Glutamatergic neuron (in vitro differentiated cells): ENCODE results near the gene SLC12A8. TPM values are rescaled to one million over a fixed set of nuclear protein-coding genes. Genes with fewer than 3 reads are reported as not detected.

Experiments
- DNase-seq: peaks from one replicate; pipeline ENCODE4 v3.0.0; 2022
- H3K27ac Mint-ChIP-seq: one replicate; pipeline ENCODE4 v1.8.0; 2020; ENCODE audit warnings: mild to moderate bottlenecking, mixed read lengths, inconsistent platforms; ENCODE audit not compliant: unreplicated experiment
- H3K27me3 Mint-ChIP-seq: one replicate; pipeline ENCODE4 v1.8.0; 2020; ENCODE audit warnings: mild to moderate bottlenecking, moderate library complexity, mixed read lengths, inconsistent platforms; ENCODE audit not compliant: unreplicated experiment
- H3K36me3 Mint-ChIP-seq: one replicate; pipeline ENCODE4 v1.8.0; 2020; ENCODE audit warnings: mild to moderate bottlenecking, mixed read lengths, inconsistent platforms; ENCODE audit not compliant: unreplicated experiment
- H3K4me1 Mint-ChIP-seq: one replicate; pipeline ENCODE4 v1.8.0; 2020; ENCODE audit warnings: mild to moderate bottlenecking, low read depth, mixed read lengths, inconsistent platforms; ENCODE audit not compliant: unreplicated experiment
- H3K4me3 Mint-ChIP-seq: one replicate; pipeline ENCODE4 v1.8.0; 2020; ENCODE audit warnings: mild to moderate bottlenecking, mixed read lengths, inconsistent platforms; ENCODE audit not compliant: unreplicated experiment
- H3K9me3 Mint-ChIP-seq: one replicate; pipeline ENCODE4 v1.8.0; 2020; ENCODE audit warnings: mild to moderate bottlenecking, moderate library complexity, mixed read lengths, inconsistent platforms; ENCODE audit not compliant: unreplicated experiment
- total RNA-seq: library from RNA; stranded (reverse); fragmentation: NEBNext Ultra II Directional; extraction: Animal tissue kit (Norgen Biotek cat#: 25700); gene quantifications from one replicate; pipeline ENCODE4 v1.2.1, GENCODE V29; 2021; ENCODE audit not compliant: unreplicated experiment
- TF ChIP-seq, protein P1 (sequence below): fragments of 200-600 bp; sonication (generic); IDR thresholded peaks from one replicate; pipeline ENCODE4 v1.5.0; 2021; ENCODE audit not compliant: partially characterized antibody, unreplicated experiment

The SLC12A8 gene
- total RNA-seq, 1 donor from 2014 or later, result 2.4 TPM

DNA sequence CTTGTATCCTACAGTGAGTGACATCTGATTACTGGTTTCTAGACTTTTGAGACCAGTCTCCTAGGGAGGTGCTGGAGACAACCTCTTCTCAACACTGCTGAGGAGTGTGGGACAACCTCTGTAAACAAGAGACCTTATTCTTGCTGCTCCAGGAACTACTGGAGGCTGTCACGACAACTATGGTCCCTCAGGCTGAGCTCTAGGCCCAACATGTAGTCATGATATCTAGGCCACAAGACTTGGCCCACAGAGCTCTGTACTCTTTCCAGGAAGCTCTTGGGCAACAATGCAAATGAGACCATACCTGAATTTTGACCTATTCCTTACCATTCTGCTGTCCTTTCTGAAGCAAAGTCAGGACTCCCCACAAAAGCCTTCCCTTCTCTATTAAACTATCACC, 132.5 kb downstream of the SLC12A8 start:
- Mint-ChIP-seq H3K4me3 (no peak overlapping the region), H3K27me3 (no peaks in the 10 kb centered on the region), H3K9me3 (peaks cover 1% of the 10 kb centered on the region), H3K36me3 (no peaks in the 10 kb centered on the region), H3K4me1 (peaks cover 4% of the 10 kb centered on the region), H3K27ac (no peak overlapping the region)
- no peak for DNase-seq
- TF ChIP-seq, protein P1, sequence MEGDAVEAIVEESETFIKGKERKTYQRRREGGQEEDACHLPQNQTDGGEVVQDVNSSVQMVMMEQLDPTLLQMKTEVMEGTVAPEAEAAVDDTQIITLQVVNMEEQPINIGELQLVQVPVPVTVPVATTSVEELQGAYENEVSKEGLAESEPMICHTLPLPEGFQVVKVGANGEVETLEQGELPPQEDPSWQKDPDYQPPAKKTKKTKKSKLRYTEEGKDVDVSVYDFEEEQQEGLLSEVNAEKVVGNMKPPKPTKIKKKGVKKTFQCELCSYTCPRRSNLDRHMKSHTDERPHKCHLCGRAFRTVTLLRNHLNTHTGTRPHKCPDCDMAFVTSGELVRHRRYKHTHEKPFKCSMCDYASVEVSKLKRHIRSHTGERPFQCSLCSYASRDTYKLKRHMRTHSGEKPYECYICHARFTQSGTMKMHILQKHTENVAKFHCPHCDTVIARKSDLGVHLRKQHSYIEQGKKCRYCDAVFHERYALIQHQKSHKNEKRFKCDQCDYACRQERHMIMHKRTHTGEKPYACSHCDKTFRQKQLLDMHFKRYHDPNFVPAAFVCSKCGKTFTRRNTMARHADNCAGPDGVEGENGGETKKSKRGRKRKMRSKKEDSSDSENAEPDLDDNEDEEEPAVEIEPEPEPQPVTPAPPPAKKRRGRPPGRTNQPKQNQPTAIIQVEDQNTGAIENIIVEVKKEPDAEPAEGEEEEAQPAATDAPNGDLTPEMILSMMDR, result no peak

DNA sequence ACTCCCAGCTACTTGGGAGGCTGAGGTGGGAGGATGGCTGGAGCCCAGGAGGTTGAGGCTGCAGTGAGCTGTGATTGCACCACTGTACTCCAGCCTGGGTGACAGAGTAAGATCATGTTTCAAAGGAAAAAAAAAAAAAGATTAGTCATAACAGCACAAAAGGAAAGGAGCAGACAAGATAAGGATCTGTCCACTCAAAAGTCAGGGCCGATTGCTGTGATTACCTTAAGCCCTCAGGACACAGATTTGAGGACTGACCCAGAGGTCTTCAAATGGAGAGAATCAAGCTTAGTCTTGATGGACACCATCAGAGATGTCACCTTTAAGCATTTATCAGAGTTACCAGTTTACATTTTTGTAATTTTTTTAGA, 132.9 kb downstream of the SLC12A8 start:
- H3K9me3 Mint-ChIP-seq, result peaks cover 1% of the 10 kb centered on the region
- DNase-seq, result no peak
- H3K4me3 Mint-ChIP-seq, result no peak overlapping the region
- no peak overlapping the region for H3K27ac Mint-ChIP-seq
- H3K36me3 Mint-ChIP-seq, result no peaks in the 10 kb centered on the region
- no peaks in the 10 kb centered on the region for H3K27me3 Mint-ChIP-seq
- H3K4me1 Mint-ChIP-seq, result peaks cover 4% of the 10 kb centered on the region
- TF ChIP-seq, protein P1, result no peak

DNA sequence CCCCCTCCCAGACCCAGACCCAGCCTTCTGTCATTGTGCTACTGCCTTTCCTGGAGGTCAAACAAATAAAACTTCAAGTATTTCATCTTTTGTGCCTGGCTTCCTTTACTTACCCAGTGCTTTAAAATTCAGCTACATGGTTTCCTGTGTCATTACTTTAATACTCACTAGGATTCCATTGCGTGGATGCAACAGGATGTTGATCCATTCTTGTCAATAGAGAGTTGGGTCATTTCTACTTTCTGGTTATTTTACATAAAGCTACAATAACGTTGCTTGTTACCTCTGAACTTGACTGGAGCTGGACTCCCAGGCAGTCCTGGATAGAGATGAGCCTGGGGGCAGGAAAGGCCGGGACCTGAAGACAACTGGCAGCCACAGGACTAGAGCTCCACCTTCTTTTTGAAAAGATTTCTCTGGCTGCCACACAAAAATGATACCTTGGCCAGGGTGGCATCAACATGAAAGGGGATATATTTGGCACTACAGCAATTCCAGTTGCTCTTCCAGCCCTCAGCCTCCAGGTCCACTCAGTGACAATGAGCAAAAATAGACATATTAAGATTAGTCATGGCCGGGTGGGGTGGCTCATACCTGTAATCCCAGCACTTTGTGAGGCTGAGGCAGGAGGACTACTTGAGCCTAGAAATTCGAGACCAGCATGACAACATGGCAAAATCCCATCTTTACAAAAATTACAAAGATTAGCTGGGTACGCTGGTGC, 133.4 kb downstream of the SLC12A8 start:
- DNase-seq, result no peak
- Mint-ChIP-seq H3K36me3 (no peaks in the 10 kb centered on the region), H3K27me3 (no peaks in the 10 kb centered on the region), H3K4me1 (peaks cover 4% of the 10 kb centered on the region), H3K9me3 (peaks cover 1% of the 10 kb centered on the region), H3K4me3 (no peak overlapping the region), H3K27ac (no peak overlapping the region)
- TF ChIP-seq, protein P1, result no peak

DNA sequence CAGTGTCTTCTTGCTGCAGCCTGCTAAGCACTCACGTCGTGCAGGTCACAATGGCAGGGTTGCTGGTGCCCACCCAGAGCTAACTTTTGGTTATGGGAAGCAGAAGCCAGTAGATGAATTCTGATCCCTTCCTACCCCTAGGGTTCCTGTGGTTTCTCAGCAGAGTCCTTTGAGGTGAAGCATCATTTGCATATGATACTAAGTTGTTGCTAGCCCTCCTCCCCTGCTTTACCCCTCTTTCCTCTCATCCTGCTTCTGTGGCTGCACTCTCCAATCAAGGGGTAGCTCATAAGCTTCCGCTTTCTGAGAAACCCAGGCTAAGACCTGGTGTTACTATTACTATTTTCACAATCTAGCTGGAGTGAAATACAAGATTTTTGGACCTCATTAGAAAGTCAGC, 134.7 kb downstream of the SLC12A8 start:
- H3K27ac Mint-ChIP-seq, result no peak overlapping the region

DNA sequence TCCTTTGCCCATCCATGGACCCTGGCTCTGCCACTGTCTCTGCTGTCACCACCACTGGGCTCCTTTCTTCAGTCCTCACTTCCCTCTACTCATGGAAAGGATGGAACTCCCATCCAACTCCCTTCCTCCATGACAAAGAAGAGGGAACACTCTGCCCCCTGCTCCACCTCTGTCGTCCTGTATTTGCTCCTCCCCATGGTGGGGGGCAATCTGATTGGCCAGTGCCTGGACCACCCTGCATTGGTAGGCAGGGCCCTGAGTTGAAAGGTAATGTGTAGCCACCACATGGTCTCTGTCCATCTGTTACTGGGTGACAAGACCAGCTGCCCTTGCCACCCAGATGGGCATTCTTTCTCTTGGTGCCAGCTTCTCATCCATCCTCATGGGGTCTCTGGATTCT, 136.1 kb downstream of the SLC12A8 start:
- Mint-ChIP-seq H3K36me3 (no peaks in the 10 kb centered on the region), H3K4me1 (peaks cover 4% of the 10 kb centered on the region), H3K4me3 (no peak overlapping the region), H3K9me3 (peaks cover 1% of the 10 kb centered on the region), H3K27ac (no peak overlapping the region), H3K27me3 (no peaks in the 10 kb centered on the region)
- TF ChIP-seq, protein P1, result no peak
- no peak for DNase-seq

More for the DNA sequence above, 134.7 kb downstream of the SLC12A8 start:
- Mint-ChIP-seq H3K4me1 (peaks cover 4% of the 10 kb centered on the region), H3K4me3 (no peak overlapping the region), H3K27me3 (no peaks in the 10 kb centered on the region), H3K9me3 (peaks cover 1% of the 10 kb centered on the region), H3K36me3 (no peaks in the 10 kb centered on the region)
- no peak for DNase-seq
- TF ChIP-seq, protein P1, result no peak
